Measurements from ENCODE around the gene MED13L. TPM values are rescaled to one million over a fixed set of nuclear protein-coding genes. Genes with fewer than 3 reads are reported as not detected.

MED13L gene
- total and polyA plus RNA-seq, 2 of the 8 experiments (the other 6 are each of a cell fraction or from before 2014, with no cell fraction given) = 15.9 to 51.7 TPM

DNA sequence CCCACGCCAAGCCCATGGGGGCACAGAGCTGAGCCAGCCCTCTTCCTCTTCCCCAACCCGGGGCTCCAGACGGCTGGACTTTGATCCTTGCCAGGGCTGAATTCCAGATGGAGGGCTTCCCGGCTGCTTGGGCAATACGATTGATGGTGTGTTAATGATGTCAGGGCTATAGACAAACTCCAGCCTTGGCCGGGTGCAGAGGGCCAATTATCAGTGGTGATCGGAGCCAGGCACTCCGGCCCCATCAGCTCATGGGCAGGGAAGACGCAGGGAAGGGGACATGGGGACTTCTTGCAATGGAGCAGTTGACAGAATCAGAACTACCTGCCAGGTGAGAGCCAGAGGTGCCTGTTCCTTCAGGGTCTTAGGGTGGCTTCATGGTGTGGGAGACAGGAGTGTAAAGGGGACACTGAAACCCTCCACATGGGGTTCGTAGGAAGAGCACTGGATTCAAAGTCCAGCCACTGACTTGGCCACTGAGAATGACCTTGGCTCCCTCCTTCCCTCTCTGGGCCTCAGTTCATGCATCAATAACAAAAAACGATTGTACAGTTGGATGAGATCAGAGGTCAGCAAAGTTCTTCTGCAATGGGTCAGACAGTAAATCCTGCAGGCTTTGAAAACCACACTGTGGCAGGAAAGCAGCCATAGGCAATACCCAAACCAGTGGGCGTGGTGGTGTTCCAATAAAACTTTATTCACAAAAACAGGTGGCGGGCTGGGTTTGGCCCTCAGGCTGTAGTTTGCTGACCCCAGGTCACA is 333.7 kb downstream of the MED13L start (continued):
- TF ChIP-seq KDM1A (IDR thresholded peaks at IDR 0.05; ENCODE audit: borderline replicate concordance, low read length) = no peak
- TF ChIP-seq SP2 (IDR thresholded peaks at IDR 0.05; ENCODE audit: low read length) = no peak
- TF ChIP-seq, protein P1, sequence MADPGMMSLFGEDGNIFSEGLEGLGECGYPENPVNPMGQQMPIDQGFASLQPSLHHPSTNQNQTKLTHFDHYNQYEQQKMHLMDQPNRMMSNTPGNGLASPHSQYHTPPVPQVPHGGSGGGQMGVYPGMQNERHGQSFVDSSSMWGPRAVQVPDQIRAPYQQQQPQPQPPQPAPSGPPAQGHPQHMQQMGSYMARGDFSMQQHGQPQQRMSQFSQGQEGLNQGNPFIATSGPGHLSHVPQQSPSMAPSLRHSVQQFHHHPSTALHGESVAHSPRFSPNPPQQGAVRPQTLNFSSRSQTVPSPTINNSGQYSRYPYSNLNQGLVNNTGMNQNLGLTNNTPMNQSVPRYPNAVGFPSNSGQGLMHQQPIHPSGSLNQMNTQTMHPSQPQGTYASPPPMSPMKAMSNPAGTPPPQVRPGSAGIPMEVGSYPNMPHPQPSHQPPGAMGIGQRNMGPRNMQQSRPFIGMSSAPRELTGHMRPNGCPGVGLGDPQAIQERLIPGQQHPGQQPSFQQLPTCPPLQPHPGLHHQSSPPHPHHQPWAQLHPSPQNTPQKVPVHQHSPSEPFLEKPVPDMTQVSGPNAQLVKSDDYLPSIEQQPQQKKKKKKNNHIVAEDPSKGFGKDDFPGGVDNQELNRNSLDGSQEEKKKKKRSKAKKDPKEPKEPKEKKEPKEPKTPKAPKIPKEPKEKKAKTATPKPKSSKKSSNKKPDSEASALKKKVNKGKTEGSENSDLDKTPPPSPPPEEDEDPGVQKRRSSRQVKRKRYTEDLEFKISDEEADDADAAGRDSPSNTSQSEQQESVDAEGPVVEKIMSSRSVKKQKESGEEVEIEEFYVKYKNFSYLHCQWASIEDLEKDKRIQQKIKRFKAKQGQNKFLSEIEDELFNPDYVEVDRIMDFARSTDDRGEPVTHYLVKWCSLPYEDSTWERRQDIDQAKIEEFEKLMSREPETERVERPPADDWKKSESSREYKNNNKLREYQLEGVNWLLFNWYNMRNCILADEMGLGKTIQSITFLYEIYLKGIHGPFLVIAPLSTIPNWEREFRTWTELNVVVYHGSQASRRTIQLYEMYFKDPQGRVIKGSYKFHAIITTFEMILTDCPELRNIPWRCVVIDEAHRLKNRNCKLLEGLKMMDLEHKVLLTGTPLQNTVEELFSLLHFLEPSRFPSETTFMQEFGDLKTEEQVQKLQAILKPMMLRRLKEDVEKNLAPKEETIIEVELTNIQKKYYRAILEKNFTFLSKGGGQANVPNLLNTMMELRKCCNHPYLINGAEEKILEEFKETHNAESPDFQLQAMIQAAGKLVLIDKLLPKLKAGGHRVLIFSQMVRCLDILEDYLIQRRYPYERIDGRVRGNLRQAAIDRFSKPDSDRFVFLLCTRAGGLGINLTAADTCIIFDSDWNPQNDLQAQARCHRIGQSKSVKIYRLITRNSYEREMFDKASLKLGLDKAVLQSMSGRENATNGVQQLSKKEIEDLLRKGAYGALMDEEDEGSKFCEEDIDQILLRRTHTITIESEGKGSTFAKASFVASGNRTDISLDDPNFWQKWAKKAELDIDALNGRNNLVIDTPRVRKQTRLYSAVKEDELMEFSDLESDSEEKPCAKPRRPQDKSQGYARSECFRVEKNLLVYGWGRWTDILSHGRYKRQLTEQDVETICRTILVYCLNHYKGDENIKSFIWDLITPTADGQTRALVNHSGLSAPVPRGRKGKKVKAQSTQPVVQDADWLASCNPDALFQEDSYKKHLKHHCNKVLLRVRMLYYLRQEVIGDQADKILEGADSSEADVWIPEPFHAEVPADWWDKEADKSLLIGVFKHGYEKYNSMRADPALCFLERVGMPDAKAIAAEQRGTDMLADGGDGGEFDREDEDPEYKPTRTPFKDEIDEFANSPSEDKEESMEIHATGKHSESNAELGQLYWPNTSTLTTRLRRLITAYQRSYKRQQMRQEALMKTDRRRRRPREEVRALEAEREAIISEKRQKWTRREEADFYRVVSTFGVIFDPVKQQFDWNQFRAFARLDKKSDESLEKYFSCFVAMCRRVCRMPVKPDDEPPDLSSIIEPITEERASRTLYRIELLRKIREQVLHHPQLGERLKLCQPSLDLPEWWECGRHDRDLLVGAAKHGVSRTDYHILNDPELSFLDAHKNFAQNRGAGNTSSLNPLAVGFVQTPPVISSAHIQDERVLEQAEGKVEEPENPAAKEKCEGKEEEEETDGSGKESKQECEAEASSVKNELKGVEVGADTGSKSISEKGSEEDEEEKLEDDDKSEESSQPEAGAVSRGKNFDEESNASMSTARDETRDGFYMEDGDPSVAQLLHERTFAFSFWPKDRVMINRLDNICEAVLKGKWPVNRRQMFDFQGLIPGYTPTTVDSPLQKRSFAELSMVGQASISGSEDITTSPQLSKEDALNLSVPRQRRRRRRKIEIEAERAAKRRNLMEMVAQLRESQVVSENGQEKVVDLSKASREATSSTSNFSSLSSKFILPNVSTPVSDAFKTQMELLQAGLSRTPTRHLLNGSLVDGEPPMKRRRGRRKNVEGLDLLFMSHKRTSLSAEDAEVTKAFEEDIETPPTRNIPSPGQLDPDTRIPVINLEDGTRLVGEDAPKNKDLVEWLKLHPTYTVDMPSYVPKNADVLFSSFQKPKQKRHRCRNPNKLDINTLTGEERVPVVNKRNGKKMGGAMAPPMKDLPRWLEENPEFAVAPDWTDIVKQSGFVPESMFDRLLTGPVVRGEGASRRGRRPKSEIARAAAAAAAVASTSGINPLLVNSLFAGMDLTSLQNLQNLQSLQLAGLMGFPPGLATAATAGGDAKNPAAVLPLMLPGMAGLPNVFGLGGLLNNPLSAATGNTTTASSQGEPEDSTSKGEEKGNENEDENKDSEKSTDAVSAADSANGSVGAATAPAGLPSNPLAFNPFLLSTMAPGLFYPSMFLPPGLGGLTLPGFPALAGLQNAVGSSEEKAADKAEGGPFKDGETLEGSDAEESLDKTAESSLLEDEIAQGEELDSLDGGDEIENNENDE (IDR thresholded peaks at IDR 0.05; ENCODE audit: insufficient replicate concordance, low read length) = no peak
- TF ChIP-seq TEAD4 (IDR thresholded peaks at IDR 0.05; ENCODE audit: low read depth, low read length) = no peak
